Mesenteric fat pad (tissue), 1 donor: Measurements from ENCODE around the gene FBXL4. TPM values are rescaled to one million over a fixed set of nuclear protein-coding genes. Genes with fewer than 3 reads are reported as not detected.

Experiments used
- DNase-seq: peaks from one replicate; pipeline ENCODE4 v3.0.0-alpha.2; 2020; ENCODE audit warnings: low spot score
- total RNA-seq: library from RNA; stranded (reverse); fragmentation: NEBNext Ultra II Directional; extraction: Animal tissue kit (Norgen Biotek cat#: 25700); gene quantifications from one replicate; pipeline ENCODE4 v1.2.1, GENCODE V29; 2021
- donor health status: DM: yes; HTN: yes; CAD: no.

FBXL4 gene
- total RNA-seq, 1 donor from 2014 or later = 17.0 TPM

- no peak for DNase-seq
Observed at GRCh38 chr6:98827295-98828159, 120.2 kb downstream of the FBXL4 start.

DNA sequence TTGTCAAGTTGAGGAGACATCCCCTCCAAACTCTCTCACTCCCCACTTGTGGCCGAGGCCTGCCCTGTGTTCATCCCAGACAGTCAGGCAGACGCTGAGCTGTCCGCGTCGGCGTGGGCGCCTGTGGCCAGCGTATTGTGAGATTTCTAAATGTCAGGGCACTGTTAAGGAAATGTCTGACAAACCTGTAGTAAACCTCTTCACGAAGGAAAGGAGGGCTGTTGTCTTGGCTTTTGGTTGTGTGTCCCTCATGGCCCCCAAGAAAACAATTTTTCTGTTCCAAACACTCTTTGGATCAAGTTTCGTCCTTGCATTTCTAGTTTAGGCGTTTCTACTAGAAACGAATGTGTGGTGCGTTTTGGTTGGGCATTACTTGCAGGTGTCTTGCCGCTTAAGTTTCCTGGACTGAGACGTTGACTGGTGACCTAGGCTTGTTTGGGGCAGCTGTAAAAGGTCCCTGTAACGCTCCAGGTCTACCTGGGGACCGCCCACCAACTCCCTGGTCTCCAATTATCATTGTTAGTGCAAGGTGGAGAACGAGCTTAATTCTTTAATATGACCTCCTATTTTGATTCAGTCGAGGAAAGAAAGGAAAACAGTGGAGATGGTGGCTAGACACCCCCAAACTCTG, 122.0 kb downstream of the FBXL4 start:
- DNase-seq = no peak

- DNase-seq = no peak
Observed at GRCh38 chr6:98824902-98825599, 122.7 kb downstream of the FBXL4 start.

GRCh38 chr6:98824162-98824901, 123.4 kb downstream of the FBXL4 start:
- no peak for DNase-seq

DNA sequence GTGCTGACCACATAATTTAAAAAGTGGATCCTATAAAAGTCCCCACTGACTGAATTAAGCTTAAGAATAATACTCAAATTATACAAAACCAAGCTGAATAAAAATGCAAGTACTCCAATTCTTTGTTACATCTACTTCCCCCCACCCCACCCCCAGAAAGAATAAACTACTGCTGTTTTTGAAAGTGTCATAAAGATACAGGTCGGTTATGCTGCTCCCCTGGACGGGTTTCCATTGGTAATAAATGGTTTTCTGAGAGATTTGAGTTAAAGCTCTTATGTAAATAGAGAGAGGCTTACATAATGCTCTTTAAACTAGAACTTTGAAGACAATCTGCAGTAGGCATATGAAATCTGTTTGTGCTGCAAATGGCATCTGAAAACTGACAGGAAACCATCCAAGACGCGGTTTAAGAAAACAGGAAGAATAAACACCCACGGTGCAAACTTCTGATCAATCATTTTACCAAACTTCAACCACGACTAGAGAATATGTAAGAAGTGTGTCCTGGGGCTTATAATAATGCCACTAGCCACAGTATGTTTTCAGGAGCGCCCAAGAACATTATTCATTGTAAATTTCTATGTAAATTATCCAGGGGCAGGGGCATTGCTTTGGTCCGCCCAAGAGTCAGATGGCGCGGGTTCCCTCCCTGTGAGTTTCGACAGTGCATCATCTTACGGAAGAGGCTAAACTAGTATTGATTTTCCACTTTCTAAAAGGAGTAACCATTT, 124.2 kb downstream of the FBXL4 start:
- DNase-seq = no peak

DNA sequence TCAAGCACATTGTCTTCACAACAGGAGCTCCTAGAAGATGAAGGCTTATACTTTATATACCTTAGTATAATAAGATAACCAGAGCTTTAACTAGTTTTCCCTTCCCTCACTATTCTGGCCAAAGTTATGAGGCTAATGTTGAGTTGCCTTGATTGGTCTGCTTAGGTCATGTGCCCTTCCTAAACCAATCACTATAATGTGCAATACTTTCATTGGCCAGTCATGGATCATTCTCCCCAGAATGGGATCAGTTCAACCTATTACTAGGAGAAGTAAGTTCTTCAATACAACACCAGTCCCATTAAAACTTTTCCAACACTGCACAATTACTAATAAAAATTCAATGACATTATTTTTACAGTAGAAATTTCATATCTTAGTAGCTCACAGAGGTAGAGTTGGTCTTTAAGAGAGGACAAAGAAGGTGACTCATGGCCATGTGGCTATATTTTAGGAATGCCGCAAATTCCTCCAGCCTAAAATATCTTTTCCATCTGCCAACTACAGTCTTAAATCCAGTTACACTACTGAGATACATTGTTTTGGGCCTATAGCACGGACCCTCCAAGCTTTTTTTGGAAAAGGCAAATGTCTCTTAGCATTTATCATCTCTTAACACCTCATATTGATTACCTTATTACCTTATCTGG, 125.9 kb downstream of the FBXL4 start:
- DNase-seq = no peak

Other genes with a start within 250 kb of the FBXL4 start
- not detected for gene POU3F2, start 113.4 kb downstream of the FBXL4 start, total RNA-seq